Liver (tissue), 9 donors: ENCODE measurements around the gene SGF29. TPM values are rescaled to one million over a fixed set of nuclear protein-coding genes. Genes with fewer than 3 reads are reported as not detected.

Experiments used
- DNase-seq: peaks from one replicate; pipeline ENCODE4 v3.0.0-alpha.2; 2017; ENCODE audit warnings: low spot score
- H3K27ac ChIP-seq, 2 donors: one replicate each; pipeline ENCODE4 v1.7.0; 2013; ENCODE audit warnings: inconsistent platforms in 2 of 2, low read length in 2 of 2, control low read depth in 1 of 2, low read depth in 1 of 2, mild to moderate bottlenecking in 1 of 2
- H3K27me3 ChIP-seq, 4 donors: one replicate each; pipeline versions ENCODE4 v1.6.1 to v1.7.0; 2013; ENCODE audit warnings: low read length in 3 of 4, inconsistent platforms in 1 of 4, mild to moderate bottlenecking in 1 of 4, moderate library complexity in 1 of 4; ENCODE audit not compliant: control insufficient read depth in 4 of 4, insufficient read depth in 4 of 4
- H3K36me3 ChIP-seq, 4 donors: one replicate each; pipeline versions ENCODE4 v1.6.1 to v1.7.0; 2013; ENCODE audit warnings: low read length in 3 of 4, mild to moderate bottlenecking in 3 of 4, low read depth in 1 of 4, moderate library complexity in 1 of 4; ENCODE audit not compliant: control insufficient read depth in 4 of 4, insufficient read depth in 3 of 4
- H3K4me1 ChIP-seq, 4 donors: one replicate each; pipeline versions ENCODE4 v1.6.1 to v1.7.0; 2013; ENCODE audit warnings: low read length in 3 of 4, mild to moderate bottlenecking in 3 of 4, moderate library complexity in 1 of 4; ENCODE audit not compliant: control insufficient read depth in 4 of 4, insufficient read depth in 4 of 4
- H3K4me3 ChIP-seq, 3 donors: one replicate each; pipeline versions ENCODE4 v1.6.1 to v1.7.0; 2013; ENCODE audit warnings: low read length in 3 of 3, control low read depth in 1 of 3, low read depth in 1 of 3, mild to moderate bottlenecking in 1 of 3
- H3K9ac ChIP-seq, 2 donors: one replicate each; pipeline ENCODE4 v1.7.0; 2013; ENCODE audit warnings: low read length in 2 of 2, mild to moderate bottlenecking in 2 of 2, moderate library complexity in 2 of 2, control low read depth in 1 of 2, low read depth in 1 of 2
- H3K9me3 ChIP-seq, 4 donors: one replicate each; pipeline versions ENCODE4 v1.6.1 to v1.7.0; 2013; ENCODE audit warnings: low read length in 3 of 4; ENCODE audit not compliant: control insufficient read depth in 4 of 4
- FOXA1 ChIP-seq: IDR thresholded peaks from 2 replicates; pipeline ENCODE4 v1.6.1; 2016; ENCODE audit warnings: antibody characterized with exemption
- FOXA2 ChIP-seq: IDR thresholded peaks from 2 replicates; pipeline ENCODE4 v1.6.1; 2016; ENCODE audit warnings: antibody characterized with exemption
- GABPA ChIP-seq, 2 donors: IDR thresholded peaks in 1 of 2; conservative IDR thresholded peaks in 1 of 2; 2 replicates each; pipeline ENCODE4 v1.6.1; 2016; ENCODE audit warnings: antibody characterized with exemption in 2 of 2, mild to moderate bottlenecking in 1 of 2, moderate library complexity in 1 of 2
- HNF4A ChIP-seq, 2 donors: conservative IDR thresholded peaks; 2 replicates each; pipeline ENCODE4 v1.6.1; 2016; ENCODE audit warnings: antibody characterized with exemption in 2 of 2, mild to moderate bottlenecking in 2 of 2
- HNF4G ChIP-seq: IDR thresholded peaks from 2 replicates; pipeline ENCODE4 v1.6.1; 2016; ENCODE audit warnings: antibody characterized with exemption
- NR2F2 ChIP-seq: IDR thresholded peaks from 2 replicates; pipeline ENCODE4 v1.6.1; 2016; ENCODE audit warnings: antibody characterized with exemption
- RAD21 ChIP-seq, 2 donors: IDR thresholded peaks; 2 replicates each; pipeline ENCODE4 v1.6.1; 2016; ENCODE audit warnings: antibody characterized with exemption in 2 of 2, mild to moderate bottlenecking in 2 of 2
- RXRA ChIP-seq, 2 donors: IDR thresholded peaks; 2 replicates each; pipeline ENCODE4 v1.6.1; 2017 to 2018; ENCODE audit warnings: antibody characterized with exemption in 2 of 2, mild to moderate bottlenecking in 1 of 2
- SP1 ChIP-seq: IDR thresholded peaks from 2 replicates; pipeline ENCODE4 v1.6.1; 2018; ENCODE audit warnings: antibody characterized with exemption, mild to moderate bottlenecking
- TAF1 ChIP-seq: conservative IDR thresholded peaks from 2 replicates; pipeline ENCODE4 v1.6.1; 2016; ENCODE audit warnings: antibody characterized with exemption, mild to moderate bottlenecking
- YY1 ChIP-seq: IDR thresholded peaks from 2 replicates; pipeline ENCODE4 v1.6.1; 2016; ENCODE audit warnings: antibody characterized with exemption, mild to moderate bottlenecking
- ZBTB33 ChIP-seq: IDR thresholded peaks from 2 replicates; pipeline ENCODE4 v1.6.1; 2016; ENCODE audit warnings: antibody characterized with exemption
- WGBS: extraction: QIAGEN DNeasy Blood & Tissue Kit; methylation state at CpG from one replicate; pipeline ENCODE4 v1.1.7; 2013; 5-methylcytosine and 5-hydroxymethylcytosine counted together
- polyA plus RNA-seq, 2 donors: library from polyadenylated mRNA; stranded (reverse) in 1 of 2; unstranded in 1 of 2; fragments of 200-250 nt in 1 of 2; fragments of >200 nt in 1 of 2; fragmentation: Nextera tagmentation in 1 of 2; extraction: Ambion mirVana in 1 of 2; gene quantifications; one replicate each; pipeline versions ENCODE4 v1.2.1 to v1.2.3, GENCODE V29; 2013 to 2015
- total RNA-seq, 2 donors: library from RNA; depleted of rRNA; stranded (reverse); fragments of >200 nt; gene quantifications; one replicate each; pipeline ENCODE4 v1.2.3, GENCODE V29; 2014
- TF ChIP-seq, protein P1 (sequence below): fragments of 150-350 bp; IDR thresholded peaks from 2 replicates; pipeline ENCODE4 v1.5.1; 2017; ENCODE audit warnings: improper control_type of control experiment, low read depth, low read length; ENCODE audit not compliant: missing input control
- TF ChIP-seq, protein P2 (sequence below): IDR thresholded peaks from 2 replicates; pipeline ENCODE4 v1.6.1; 2016; ENCODE audit warnings: antibody characterized with exemption
- donor health status: healthy.
- donor health status: healthy.
- donor health status: healthy.
- donor health status: healthy.
- donor health status: healthy.

SGF29 gene
- total and polyA plus RNA-seq, 4 donors: 6.5 to 18.1 (median 10.5) TPM

GRCh38 chr16:28540346-28540745, 13.4 kb upstream of the SGF29 start:
- peak overlapping the region; percentile 10 to 72 for H3K27ac ChIP-seq
- peaks cover 0 to 2% (median 0%) of the 10 kb centered on the region in 4 donors for H3K36me3 ChIP-seq
- TF ChIP-seq RXRA (IDR thresholded peaks at IDR 0.05) (no peak), HNF4A (conservative IDR thresholded peaks at IDR 0.05) (no peak), FOXA2 (no peak), YY1 (no peak), ZBTB33 (no peak), FOXA1 (no peak), TAF1 (no peak), NR2F2 (no peak), RAD21 (IDR thresholded peaks at IDR 0.05) (no peak), HNF4G (no peak), GABPA (IDR thresholded peaks at IDR 0.05 in 1 of 2, conservative IDR thresholded peaks at IDR 0.05 in 1 of 2) (no peak)
- TF ChIP-seq, protein P1, sequence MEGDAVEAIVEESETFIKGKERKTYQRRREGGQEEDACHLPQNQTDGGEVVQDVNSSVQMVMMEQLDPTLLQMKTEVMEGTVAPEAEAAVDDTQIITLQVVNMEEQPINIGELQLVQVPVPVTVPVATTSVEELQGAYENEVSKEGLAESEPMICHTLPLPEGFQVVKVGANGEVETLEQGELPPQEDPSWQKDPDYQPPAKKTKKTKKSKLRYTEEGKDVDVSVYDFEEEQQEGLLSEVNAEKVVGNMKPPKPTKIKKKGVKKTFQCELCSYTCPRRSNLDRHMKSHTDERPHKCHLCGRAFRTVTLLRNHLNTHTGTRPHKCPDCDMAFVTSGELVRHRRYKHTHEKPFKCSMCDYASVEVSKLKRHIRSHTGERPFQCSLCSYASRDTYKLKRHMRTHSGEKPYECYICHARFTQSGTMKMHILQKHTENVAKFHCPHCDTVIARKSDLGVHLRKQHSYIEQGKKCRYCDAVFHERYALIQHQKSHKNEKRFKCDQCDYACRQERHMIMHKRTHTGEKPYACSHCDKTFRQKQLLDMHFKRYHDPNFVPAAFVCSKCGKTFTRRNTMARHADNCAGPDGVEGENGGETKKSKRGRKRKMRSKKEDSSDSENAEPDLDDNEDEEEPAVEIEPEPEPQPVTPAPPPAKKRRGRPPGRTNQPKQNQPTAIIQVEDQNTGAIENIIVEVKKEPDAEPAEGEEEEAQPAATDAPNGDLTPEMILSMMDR: no peak
- TF ChIP-seq, protein P2, sequence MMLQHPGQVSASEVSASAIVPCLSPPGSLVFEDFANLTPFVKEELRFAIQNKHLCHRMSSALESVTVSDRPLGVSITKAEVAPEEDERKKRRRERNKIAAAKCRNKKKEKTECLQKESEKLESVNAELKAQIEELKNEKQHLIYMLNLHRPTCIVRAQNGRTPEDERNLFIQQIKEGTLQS: no peak
- H3K9ac ChIP-seq: no peak overlapping the region
- no peak for DNase-seq
- H3K9me3 ChIP-seq: no peaks in the 10 kb centered on the region
- no peaks in the 10 kb centered on the region for H3K27me3 ChIP-seq
- H3K4me1 ChIP-seq: peaks cover 10 to 40% (median 19%) of the 10 kb centered on the region in 4 donors
- 86% methylated on average over 3 of the region's 3 CpGs for WGBS
- no peak overlapping the region for H3K4me3 ChIP-seq

- Histone ChIP-seq H3K27me3 (no peaks in the 10 kb centered on the region), H3K9me3 (no peaks in the 10 kb centered on the region), H3K4me3 (no peak overlapping the region), H3K9ac (no peak overlapping the region), H3K27ac (peak overlapping the region; percentile 68 to 74), H3K36me3 (no peaks in the 10 kb centered on the region), H3K4me1 (peaks cover 3 to 27% (median 10%) of the 10 kb centered on the region in 4 donors)
- TF ChIP-seq HNF4A (conservative IDR thresholded peaks at IDR 0.05): no peak
- 78% methylated on average over 7 of the region's 7 CpGs for WGBS
- no peak for DNase-seq
These were observed 11.1 kb upstream of the SGF29 start for GRCh38 chr16:28542646-28543045.

- H3K27ac ChIP-seq: peak overlapping the region; percentile 68 to 74
- H3K4me3 ChIP-seq: no peak overlapping the region
- no peaks in the 10 kb centered on the region for H3K9me3 ChIP-seq
- H3K27me3 ChIP-seq: no peaks in the 10 kb centered on the region
- 46% methylated on average over 7 of the region's 7 CpGs for WGBS
- TF ChIP-seq RXRA (IDR thresholded peaks at IDR 0.05): peak in 1 of 2 donors; percentile 45
- no peak for TF ChIP-seq ZBTB33
- TF ChIP-seq FOXA1: no peak
- TF ChIP-seq HNF4A (conservative IDR thresholded peaks at IDR 0.05): peak in 1 of 2 donors; percentile 12
- TF ChIP-seq SP1: peak; percentile 12
- peaks cover 3 to 23% (median 10%) of the 10 kb centered on the region in 4 donors for H3K4me1 ChIP-seq
- no peak overlapping the region for H3K9ac ChIP-seq
- H3K36me3 ChIP-seq: no peaks in the 10 kb centered on the region
- no peak for DNase-seq
These were observed 10.6 kb upstream of the SGF29 start for GRCh38 chr16:28543072-28543471.
